HG02970 (cell line): ENCODE measurements around the gene LRRC72.
"Not testable (repeated sequence)": the region's sequence is repeated elsewhere in the genome, so short reads cannot be mapped to it uniquely, and the experiment has no call there.

Experiments
- ATAC-seq: cut with Tn5 transposase; IDR thresholded peaks from one replicate; pipeline ENCODE4 v1.9.1; 2021; ENCODE audit warnings: mild to moderate bottlenecking, moderate library complexity, moderate number of reproducible peaks; ENCODE audit not compliant: unreplicated experiment, low FRiP score

Gene LRRC72

DNA sequence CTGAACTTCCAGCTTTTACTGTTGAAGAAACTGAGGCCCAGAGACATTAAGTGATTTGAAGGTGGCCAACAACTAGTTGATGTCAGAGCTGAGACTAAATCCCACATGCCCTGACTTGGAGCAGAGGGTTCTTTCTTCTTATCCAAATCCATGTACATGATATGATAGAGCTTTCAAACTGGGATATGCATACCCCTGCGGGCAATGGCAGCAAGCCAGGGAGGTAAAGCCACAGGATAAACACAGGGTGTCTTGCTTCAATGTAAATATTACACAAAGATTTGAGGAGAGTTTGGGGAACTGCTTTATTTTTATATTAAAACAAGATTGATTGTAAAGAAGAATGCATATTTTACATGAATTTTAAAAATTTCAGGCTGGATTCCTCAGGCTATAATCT, 2.3 kb upstream of the LRRC72 start:
- ATAC-seq: no peak

DNA sequence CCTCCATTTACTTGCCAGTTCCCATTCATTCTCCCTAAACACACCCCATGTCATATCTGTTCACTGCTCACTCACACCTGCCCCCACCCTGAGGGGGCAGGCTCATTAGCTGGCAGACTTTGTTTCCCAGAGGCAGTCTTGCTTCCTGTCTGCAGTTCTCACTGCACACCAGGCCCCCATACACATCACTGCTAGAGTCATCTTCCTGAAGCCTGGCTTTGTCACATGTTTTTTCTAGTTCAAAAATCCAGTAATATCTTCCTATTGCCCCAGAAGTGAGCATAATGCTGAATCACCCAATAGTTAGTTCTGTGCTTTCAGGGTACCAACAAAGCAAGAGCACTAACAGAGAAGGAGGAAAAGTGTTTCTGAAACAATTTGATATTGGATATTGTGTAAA, 1.9 kb downstream of the LRRC72 start:
- no peak for ATAC-seq

DNA sequence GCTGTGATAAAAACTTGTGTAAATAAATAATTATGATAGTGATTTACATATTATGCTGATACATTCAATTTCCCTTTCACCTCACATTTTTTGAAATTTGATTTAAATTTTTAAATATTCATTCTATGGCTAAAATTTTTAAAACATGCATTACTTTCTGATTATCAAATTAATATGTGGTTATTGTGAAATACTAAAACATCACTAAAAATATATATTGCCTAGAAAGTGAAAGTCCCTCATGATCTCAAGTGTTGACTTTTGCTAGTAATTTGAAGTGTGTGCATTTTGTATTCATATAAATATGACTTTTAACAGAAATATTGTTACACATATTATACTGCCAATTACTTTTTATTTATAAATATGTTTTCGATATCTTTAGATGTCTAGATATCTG, 3.1 kb downstream of the LRRC72 start:
- ATAC-seq: no peak

DNA sequence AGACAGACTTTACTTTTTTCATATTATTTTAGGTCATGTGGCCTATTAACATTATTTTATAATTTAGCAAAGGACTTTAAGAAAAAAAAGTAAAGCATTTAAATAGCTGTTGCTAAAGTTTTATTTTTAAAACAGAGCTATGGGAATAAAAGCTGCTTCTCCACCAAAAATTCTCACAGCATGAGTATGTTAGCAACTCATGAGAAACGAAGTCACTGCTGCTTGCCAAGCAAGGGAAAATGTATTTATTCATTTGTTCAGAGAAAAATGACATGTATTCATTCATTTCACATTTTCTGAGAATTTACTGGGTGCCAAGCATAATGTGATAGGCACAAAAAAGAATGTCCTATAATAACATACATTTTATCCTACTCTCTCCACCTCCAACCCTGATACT, 5.1 kb downstream of the LRRC72 start:
- no peak for ATAC-seq

DNA sequence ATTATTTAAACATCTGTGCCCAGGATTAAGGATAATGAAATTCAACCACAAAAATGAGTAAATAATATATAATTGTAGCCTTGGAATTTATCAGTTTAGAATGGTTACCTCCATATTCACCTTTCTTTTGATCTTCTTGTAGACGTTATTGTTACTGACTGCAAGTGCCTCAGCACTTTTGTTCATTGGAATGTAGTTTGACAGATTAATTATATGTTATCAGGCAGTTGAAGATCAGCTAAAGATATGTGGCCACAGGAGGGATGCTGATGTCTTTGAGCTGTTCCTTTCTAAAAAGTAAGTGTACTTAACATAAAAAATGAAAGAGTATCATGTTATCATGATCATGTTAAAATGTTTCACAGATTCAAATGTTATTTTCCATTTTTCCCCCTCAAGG, 5.6 kb downstream of the LRRC72 start:
- ATAC-seq: no peak

DNA sequence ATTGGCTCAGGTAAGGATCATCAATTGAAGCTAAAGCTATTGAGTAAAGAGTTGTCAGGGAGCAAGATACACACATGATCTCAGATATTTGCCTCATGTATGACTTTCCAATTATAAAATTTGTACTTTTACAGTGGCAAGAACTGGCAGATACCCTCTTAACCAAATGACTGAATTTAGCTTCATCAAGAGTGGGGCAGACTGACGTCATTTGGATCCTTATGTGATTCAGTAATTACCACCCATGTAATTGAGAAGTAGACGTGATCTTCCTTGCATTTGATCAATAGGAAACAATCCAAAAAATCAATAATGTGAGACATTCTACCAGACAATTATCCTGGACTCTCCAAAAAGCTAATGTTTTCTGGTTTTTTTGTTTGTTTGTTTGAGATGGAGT, 8.9 kb downstream of the LRRC72 start:
- ATAC-seq: no peak

DNA sequence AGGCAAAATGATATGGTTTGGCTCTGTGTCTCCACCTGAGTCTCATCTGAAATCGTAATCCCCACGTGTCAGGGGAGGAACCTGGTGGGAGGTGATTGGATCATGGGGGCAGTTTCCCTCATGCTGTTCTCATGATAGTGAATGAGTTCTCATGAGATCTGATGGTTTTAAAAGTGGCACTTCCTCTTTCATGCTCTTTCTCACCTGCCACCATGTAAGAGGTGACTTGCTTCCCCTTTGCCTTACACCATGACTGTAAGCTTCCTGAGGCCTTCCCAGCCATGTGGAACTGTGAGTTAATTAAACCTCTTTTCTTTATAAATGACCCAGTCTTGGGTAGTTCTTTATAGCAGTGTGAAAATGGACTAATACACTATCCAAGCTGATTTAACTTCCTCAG, 13.9 kb downstream of the LRRC72 start:
- ATAC-seq: not testable (repeated sequence)

DNA sequence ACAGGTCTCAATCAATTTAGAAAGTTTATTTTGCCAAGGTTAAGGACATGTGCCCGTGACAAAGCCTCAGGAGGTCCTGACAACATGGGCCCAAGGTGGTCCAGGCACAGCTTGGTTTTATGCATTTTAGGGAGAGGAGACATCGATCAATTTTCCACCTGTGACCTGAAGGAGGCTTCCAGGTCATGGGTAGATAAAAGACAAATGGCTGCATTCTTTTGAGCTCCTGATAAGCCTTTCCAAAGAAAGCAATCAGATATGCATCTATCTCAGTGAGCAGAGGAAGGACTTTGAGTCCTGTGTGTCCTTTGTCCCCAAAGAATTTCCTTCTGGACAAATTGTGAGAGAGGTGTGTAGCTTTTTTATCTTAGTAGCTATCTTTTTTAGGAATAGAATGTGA, 15.8 kb downstream of the LRRC72 start:
- no peak for ATAC-seq

DNA sequence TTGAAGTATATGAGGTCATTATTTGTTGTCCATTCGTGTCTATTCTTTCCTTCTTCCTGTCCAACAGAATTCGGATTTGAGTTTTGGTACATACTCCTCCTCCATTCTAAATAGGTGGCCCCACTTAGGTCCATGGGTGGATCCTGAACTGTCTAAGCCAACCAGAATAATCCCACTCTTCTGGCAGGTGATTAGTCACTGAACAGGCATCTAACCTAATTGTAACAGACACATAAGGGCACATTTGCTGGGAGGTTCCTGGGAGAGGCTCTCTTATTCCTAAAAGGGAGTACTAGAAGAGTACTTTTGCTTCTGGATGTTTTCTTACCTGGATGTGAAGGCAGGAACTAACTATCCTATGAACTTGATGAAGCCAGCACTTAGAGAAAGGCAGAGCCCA, 16.8 kb downstream of the LRRC72 start:
- no peak for ATAC-seq

DNA sequence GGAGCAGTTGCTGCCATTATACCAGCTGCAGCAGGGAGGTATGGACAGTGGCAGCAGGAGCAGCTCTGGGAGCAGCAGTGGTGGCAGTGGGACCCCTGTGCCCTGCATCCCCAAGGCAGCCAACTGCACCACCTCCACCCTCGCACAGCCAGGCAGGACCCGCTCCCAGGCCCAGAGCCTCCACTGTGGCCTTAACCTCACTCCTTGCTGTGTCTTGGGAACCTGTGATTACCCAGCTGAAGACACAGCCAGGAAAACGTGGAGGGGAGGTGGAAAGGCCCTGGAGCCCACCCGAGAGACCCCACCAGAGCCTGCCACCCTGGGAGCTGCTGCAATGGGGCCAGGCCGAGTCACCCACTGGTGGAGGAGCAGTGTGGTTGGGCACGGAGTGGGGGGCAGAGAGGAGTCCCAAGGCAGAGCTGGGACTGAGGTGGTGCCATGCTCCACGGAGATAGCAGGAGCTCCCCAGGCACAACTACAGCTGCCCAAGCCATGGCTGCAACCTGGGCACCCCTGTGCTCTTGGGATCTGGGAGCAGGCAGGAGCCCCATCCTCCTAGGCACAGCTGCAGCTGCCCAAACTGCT, 20.4 kb downstream of the LRRC72 start:
- no peak for ATAC-seq

DNA sequence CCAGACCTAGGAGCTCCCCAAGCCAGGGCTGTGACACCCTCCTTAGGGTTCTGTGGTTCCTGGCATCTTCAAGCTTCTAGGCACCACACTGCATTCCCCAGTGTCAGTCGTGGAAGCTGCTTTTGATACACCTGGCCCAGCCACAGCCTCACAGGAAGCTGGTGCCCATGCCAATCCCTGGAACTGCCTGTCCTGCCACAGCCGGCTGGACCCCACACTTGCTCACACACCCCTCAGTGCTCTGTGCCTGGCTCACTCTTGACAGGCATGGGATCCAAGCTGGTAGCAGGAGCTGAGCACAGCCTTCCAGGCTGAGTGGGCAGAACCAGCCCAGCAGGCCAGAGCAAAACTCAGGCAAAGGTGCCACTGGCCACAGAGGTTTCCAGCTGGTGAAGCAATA, 21.8 kb downstream of the LRRC72 start:
- no peak for ATAC-seq

DNA sequence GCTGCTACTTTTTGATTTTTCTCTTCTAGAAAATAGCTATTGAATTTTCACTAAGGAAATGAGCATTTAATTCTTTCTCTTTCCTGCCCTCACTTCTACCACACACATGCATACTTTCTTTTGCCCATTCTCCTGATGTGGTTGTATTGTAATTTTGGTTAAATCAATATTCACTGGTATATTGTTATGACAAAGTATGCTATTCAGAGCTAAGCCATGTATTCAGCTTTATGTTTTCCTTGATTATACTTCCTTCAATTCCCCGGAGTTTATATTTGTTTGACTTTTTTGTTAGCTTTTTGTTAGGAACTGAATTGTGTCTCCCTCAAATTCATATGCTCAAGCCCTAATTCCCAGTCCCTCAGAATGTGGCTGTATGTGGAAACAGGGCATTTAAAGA, 24.0 kb downstream of the LRRC72 start:
- no peak for ATAC-seq

DNA sequence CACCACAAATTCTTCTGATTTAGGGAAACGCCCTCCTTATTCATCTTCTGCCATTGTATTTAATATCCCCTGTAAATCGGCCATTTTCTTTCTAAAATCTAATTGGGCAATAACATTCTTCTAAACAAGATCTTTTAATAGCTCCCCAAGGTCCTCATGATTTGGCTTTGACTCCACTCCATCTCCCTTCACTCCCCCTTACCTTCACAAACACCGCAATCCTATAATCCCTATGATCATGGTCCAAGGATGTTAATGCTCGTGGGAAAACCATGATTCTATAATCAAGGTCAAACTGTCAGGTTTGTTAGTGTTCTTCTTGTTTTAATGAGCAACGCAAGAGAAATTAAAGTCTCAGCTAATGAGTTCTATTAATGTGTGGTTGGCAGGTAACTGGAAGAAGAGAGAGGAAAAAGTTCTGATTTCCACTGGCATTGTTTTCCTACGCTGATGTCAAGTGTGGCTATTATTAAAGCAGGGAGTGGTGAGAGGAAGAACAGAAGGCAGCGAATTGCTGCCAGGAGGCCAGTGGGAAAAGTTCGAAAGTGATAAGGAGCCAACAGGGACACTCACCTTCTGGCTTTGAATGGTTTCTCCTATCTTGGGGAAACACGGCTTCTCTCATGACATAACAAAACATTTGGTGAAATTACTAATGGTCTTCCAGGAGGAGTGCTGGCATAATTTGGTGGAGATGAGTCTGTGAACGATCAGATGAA, 28.1 kb downstream of the LRRC72 start:
- no peak for ATAC-seq

DNA sequence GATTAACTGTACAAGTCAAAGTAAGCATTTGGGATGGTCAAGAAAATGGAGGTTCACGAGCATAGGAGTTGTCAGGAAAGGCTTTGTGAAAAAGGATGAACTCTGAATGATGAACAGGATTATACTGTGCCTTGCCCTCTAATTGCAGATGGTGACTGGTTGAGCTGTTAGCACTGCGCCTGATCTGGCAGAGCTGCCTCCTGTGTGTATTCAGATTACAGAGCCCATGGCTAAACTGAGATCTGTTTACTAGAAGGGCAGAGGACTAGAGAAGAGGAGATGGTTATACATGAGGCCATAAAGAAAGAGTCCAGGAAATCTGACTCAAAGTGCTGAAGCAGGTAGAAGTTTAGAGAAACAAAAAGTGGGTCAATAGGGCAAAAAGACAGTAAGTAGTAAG, 29.7 kb downstream of the LRRC72 start:
- ATAC-seq: no peak

DNA sequence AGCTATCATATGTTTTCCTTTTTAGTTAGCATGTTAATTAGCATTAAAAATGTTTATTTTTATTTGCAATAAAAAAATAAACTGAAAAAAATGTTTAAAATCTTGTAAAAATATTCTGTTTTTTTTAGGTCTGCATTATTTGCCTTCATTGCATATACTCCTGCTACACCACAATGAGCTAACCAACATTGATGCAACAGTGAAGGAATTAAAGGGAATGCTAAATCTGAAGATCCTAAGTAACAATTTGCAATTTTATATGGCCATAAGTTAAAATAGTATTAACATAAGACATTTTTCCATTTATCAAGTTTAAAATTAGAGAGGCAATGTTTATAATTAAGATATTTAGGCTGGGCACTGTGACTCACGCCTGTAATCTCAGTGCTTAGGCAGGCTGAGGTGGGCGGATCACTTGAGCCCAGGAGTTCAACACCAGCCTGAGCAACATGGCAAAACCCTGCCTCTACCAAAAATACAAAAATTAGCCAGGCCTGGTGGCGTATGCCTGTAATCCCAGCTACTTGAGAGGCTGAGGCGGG, 32.2 kb downstream of the LRRC72 start:
- ATAC-seq: no peak

DNA sequence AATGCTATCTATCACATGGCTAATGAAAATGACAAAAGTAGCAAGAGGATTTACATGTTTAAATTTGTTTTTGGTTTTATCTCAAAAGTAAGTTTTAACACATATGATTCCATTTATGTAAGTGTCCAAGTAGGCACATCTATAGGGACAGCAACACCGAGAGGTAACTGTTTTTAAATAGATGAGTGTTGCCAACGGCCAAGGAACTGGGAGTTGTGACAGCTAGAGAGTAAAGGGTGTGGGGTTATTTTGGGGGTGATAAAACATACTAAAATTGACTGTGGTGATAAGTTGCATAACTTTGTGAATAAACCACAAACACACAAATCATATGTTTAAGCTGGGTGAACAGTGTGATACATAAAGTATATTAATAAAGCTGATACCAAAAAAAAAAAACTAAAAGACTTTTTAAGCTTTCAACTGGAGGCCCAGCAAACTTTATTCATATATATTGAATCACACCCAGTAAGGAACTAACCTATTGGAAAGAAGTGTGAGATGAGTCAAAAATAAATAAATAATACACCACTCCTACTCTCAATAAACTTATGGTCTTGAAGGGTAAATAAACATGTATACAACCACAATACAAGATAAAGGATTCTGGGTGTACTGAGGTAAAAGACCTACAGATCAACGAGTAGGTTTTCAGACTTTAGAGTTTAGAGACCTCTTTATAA, 33.0 kb downstream of the LRRC72 start:
- no peak for ATAC-seq

DNA sequence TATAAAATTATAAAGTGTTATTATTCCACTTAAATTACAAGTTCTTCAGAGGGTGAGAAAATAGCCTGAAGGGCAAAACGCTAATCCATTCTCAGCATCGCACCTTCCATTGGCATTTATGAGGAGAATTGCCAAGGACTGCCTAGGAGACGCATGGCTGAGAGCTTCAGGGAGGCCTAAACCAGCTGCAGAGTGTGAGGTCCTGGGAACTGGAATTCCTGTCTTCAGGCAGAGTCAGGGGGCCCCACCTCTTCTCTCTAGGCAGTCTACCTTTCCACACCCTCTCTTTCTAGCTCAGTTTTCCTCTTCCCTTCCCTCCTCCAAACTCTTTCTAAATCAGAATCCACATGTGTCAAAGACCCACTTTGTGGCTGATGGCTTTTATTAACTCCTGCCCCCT, 35.3 kb downstream of the LRRC72 start:
- ATAC-seq: no peak

DNA sequence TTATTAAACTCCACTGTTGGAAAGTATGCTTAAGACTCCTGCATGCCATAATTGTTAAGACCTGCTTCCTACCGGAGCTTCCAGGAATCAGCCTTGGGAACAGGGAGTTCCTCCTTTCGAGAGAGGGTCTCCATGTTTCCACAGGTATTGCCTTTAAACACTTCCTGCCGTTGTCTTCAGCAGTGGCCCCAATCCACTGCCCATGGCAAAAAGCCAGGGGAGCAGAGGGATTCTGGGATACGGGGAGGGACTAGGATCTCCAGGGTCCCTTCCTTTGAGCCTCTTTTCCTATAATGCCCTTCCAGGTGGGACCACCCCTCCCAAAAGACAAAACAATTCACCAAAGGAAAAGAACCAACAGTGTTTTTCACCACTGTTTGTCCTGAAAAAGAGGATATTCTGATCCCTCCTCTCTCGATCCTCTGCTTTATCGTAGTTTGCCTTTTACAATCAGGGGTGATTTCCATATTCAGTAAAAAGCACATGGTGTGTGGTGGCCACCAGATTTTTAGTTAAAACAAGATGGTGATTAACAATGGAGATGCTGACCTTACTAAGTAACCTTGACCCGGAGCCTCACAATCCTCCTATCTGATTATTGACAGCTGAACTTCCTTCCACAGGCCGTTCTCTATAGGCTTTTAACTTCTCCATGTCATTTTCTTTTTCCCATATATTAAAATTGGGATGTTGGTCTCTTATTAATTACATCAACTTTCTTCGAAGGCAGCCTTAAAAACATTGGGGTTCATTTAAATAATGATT, 36.0 kb downstream of the LRRC72 start:
- no peak for ATAC-seq

DNA sequence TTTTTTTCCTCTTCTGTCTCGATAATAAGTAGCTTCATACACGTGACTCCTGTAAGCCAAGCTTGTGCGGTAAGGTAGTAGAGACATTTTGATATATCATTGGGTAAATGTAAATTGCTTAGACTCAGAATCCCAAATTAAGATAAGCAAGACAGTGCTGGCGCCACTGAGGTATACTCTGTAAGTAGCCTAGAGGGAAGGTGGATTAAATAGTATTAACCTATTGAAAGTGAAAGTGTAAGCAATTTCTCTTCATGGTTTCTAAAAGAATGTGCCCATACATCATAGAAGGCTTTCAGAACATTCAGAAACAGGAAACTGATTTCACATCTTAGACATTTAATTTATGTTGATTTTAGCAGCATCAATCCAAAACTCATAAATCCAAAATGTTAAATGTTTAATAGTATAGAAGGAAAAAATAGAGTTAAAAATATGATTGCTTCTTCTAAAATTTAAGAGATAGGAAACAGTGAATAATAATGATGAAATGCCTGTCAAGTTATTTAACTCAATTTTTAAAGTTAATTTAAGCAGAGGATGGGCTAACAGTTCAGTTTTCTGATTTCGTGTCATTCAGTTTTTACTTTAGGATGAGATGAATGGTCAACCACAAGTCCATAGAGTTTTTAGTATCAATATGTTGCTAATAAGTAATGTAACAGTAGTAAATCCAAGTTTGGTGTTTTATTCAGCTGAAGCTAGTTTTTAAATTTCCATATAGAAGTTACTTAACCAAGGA, 36.8 kb downstream of the LRRC72 start:
- ATAC-seq: peak; percentile 59

DNA sequence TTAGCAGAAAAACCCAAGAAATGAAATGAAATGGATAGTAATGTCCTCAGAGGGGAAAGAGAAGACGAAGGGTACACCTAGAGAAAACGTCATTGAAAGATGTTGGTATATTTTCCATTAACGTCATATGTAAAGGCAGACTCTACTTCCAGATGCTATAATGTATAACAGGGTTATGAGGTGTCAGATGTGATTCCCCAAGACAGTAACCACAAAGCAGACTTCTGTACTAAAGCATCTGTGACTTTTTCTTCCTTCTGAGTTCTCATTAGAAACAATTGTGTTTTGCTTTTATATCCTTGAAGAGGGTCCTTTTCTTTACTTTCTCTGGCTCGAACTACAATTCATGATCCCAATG, 37.4 kb downstream of the LRRC72 start:
- ATAC-seq: no peak
